Measurements from ENCODE around the gene DPP6.

DNA sequence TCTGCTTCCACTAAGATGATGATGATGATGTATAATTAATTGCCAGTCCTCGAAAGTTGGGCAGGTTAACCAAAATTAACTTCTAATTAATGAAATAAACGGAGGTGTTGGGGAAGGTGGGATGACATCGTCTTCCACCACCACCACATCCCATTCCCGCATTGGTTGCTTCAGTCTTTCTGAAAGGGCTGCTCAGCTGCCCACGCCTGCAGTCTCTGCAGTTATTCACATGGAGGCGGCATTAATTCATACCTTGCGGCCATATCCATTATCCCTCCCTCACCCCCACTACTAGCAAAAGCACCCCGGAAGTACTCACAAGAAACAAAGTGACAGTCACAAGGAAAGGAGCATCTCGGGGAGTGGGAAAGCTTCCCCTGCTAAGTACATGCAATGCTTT, 387.9 kb downstream of the DPP6 start:
- TF ChIP-seq CTCF (IDR thresholded peaks at IDR 0.05; ENCODE audit: insufficient read depth, low read depth, low read length) (no peak), EZH2 (IDR thresholded peaks at IDR 0.05; ENCODE audit: insufficient read depth, low read length) (no peak)
